D721Med (cell line): ENCODE results near the gene POLR2I.

ENCODE experiments used
- DNase-seq: peaks from one replicate; pipeline ENCODE4 v3.0.0; 2011; ENCODE audit warnings: low spot score; ENCODE audit not compliant: insufficient read length
- FAIRE-seq: peaks from 2 replicates; lab custom pipeline; 2011; peaks lifted over from hg19 to GRCh38; lab: Jason Lieb, UNC
- CTCF ChIP-seq: IDR thresholded peaks from 2 replicates; pipeline ENCODE4 v1.5.1; 2012; ENCODE audit warnings: mild to moderate bottlenecking, control low read depth; ENCODE audit not compliant: insufficient read depth; ENCODE audit errors: missing control alignments

The POLR2I gene

GRCh38 chr19:36114721-36115452 lies at the start of gene POLR2I:
Gene POLR2I, minus strand, starts transcription at chr19:36114875. Its CDS starts 19 bp downstream, at chr19:36114856.
- FAIRE-seq, result no peak
- DNase-seq, result peak; percentile 81
- no peak for TF ChIP-seq CTCF

GRCh38 chr19:36163813-36164212 lies 49.1 kb upstream of the POLR2I start:
- DNase-seq (no peak), FAIRE-seq (no peak)
- no peak for TF ChIP-seq CTCF

GRCh38 chr19:36160821-36161596 lies 46.3 kb upstream of the POLR2I start:
- DNase-seq (no peak), FAIRE-seq (no peak)
- no peak for TF ChIP-seq CTCF

GRCh38 chr19:36153126-36153525 lies 38.5 kb upstream of the POLR2I start:
- no peak for DNase-seq
- FAIRE-seq, result no peak

GRCh38 chr19:36152352-36153091 lies 37.8 kb upstream of the POLR2I start, which contains the start of gene COX7A1:
Gene COX7A1, minus strand, starts transcription at chr19:36152447. Its CDS starts 40 bp downstream, at chr19:36152407.
- no peak for TF ChIP-seq CTCF
- FAIRE-seq, result no peak
- no peak for DNase-seq

More at GRCh38 chr19:36153126-36153525, 38.5 kb upstream of the POLR2I start:
- no peak for TF ChIP-seq CTCF

GRCh38 chr19:36152019-36152351 lies 37.3 kb upstream of the POLR2I start:
- FAIRE-seq, result no peak
- no peak for TF ChIP-seq CTCF
- DNase-seq, result no peak
